Endothelial cell of umbilical vein (primary cell): ENCODE results near the gene PODXL2. TPM values are rescaled to one million over a fixed set of nuclear protein-coding genes. Genes with fewer than 3 reads are reported as not detected.

Experiments used
- BruUV-seq: library from RNA; stranded (reverse); fragments of 400-500 nt; replicated peaks from 2 replicates; lab custom pipeline; 2021; lab: Mats Ljungman, UMichigan
- CTCF ChIA-PET: fragments of 300-600, 350-600 bp; sonication (Branson Sonifier 250); formaldehyde crosslinking; loops from one replicate; lab custom pipeline; 2021; ENCODE audit warnings: antibody characterized with exemption, inconsistent platforms; lab: Charles Lee
- POLR2A ChIA-PET: fragments of 300-600, 350-600 bp; sonication (Branson Sonifier 250); formaldehyde crosslinking; loops from one replicate; lab custom pipeline; 2021; ENCODE audit warnings: antibody characterized with exemption, inconsistent platforms; lab: Charles Lee
- DNase-seq: peaks from one replicate; pipeline ENCODE4 v3.0.0-alpha.2; 2011; ENCODE audit warnings: low read depth, low spot score
- FAIRE-seq: peaks from 2 replicates; lab custom pipeline; 2011; peaks lifted over from hg19 to GRCh38; lab: Jason Lieb, UNC
- H2AFZ ChIP-seq: 2 replicates; pipeline ENCODE4 v1.6.0; 2012; ENCODE audit warnings: low read depth, low read length, control low read depth, inconsistent platforms
- H3K27ac ChIP-seq: 2 replicates; pipeline ENCODE4 v1.5.1; 2011; ENCODE audit warnings: low read depth, mild to moderate bottlenecking, control low read depth, low read length, moderate library complexity; ENCODE audit not compliant: insufficient read depth
- H3K27me3 ChIP-seq, 2 experiments: 2 replicates each; pipeline versions ENCODE4 v1.6.0 to v1.6.1; 2011; ENCODE audit warnings: low read length in 2 of 2, mixed read lengths in 1 of 2; ENCODE audit not compliant: control insufficient read depth in 2 of 2, insufficient read depth in 2 of 2
- H3K36me3 ChIP-seq, 2 experiments: 2 replicates in 1 of 2; 3 replicates in 1 of 2; pipeline ENCODE4 v1.5.1; 2011; ENCODE audit warnings: low read length in 2 of 2, mild to moderate bottlenecking in 1 of 2, moderate library complexity in 1 of 2; ENCODE audit not compliant: control insufficient read depth in 2 of 2, insufficient read depth in 2 of 2; ENCODE audit errors: extremely low read depth in 1 of 2
- H3K4me1 ChIP-seq: 3 replicates; pipeline ENCODE4 v1.5.1; 2011; ENCODE audit warnings: mild to moderate bottlenecking, low read length; ENCODE audit not compliant: control insufficient read depth, insufficient read depth; ENCODE audit errors: extremely low read depth
- H3K4me2 ChIP-seq: 2 replicates; pipeline ENCODE4 v1.6.1; 2011; ENCODE audit warnings: low read length, control low read depth, mixed read lengths; ENCODE audit not compliant: insufficient read depth
- H3K4me3 ChIP-seq, 3 experiments: fragments of 200-600 bp in 1 of 3; sonication (generic), shearing (Covaris generic) in 1 of 3; replicated peaks in 1 of 3; 2 replicates each; pipeline ENCODE4 v1.5.1; 2011 to 2016; ENCODE audit warnings: control low read depth in 3 of 3, low read length in 3 of 3, mild to moderate bottlenecking in 2 of 3, inconsistent platforms in 1 of 3, low read depth in 1 of 3, moderate library complexity in 1 of 3; ENCODE audit not compliant: insufficient read depth in 1 of 3
- H3K79me2 ChIP-seq: 2 replicates; pipeline ENCODE4 v1.6.0; 2012; ENCODE audit warnings: low read length, inconsistent platforms; ENCODE audit not compliant: control insufficient read depth, insufficient read depth
- H3K9ac ChIP-seq: replicated peaks from 2 replicates; pipeline ENCODE3; 2011; ENCODE audit warnings: low read length, control low read depth; ENCODE audit not compliant: insufficient read depth; ENCODE audit errors: extremely low read depth
- H3K9me1 ChIP-seq: replicated peaks from 3 replicates; pipeline ENCODE4 v1.6.0; 2011; ENCODE audit warnings: mild to moderate bottlenecking, low read length; ENCODE audit not compliant: control insufficient read depth, insufficient read depth; ENCODE audit errors: extremely low read depth
- H3K9me3 ChIP-seq: replicated peaks from 2 replicates; pipeline ENCODE4 v1.5.1; 2012; ENCODE audit warnings: low read length, inconsistent platforms; ENCODE audit not compliant: control insufficient read depth, insufficient read depth
- H4K20me1 ChIP-seq: replicated peaks from 2 replicates; pipeline ENCODE3; 2011; ENCODE audit warnings: mild to moderate bottlenecking, low read length; ENCODE audit not compliant: control insufficient read depth, insufficient read depth; ENCODE audit errors: extremely low read depth
- CTCF ChIP-seq, 2 donors: IDR thresholded peaks; 1 replicate in 1 of 2; 2 replicates in 1 of 2; pipeline ENCODE4 v1.5.1; 2011; ENCODE audit warnings: low read length in 2 of 2, mild to moderate bottlenecking in 2 of 2, moderate library complexity in 2 of 2, control low read depth in 1 of 2, inconsistent platforms in 1 of 2, low read depth in 1 of 2; ENCODE audit not compliant: insufficient read depth in 1 of 2; ENCODE audit errors: extremely low read depth in 1 of 2
- EZH2 ChIP-seq: IDR thresholded peaks from 2 replicates; pipeline ENCODE4 v1.6.1; 2012; ENCODE audit warnings: borderline replicate concordance, low read depth, mild to moderate bottlenecking, moderate library complexity, low read length, inconsistent platforms; ENCODE audit not compliant: severe bottlenecking
- FOS ChIP-seq: IDR thresholded peaks from 2 replicates; pipeline ENCODE4 v1.6.1; 2011; ENCODE audit warnings: mild to moderate bottlenecking, low read length, moderate library complexity, borderline replicate concordance; ENCODE audit not compliant: insufficient read depth
- GATA2 ChIP-seq: IDR thresholded peaks from 2 replicates; pipeline ENCODE4 v1.7.0; 2011; ENCODE audit warnings: low read depth, mild to moderate bottlenecking, moderate library complexity, mixed read lengths, low read length; ENCODE audit not compliant: insufficient read length, insufficient read depth
- JUN ChIP-seq: IDR thresholded peaks from 2 replicates; pipeline ENCODE4 v1.6.1; 2011; ENCODE audit warnings: borderline replicate concordance, low read depth; ENCODE audit not compliant: insufficient read length, insufficient read depth
- MYC ChIP-seq: IDR thresholded peaks from one replicate; pipeline ENCODE4 v1.6.1; 2011; ENCODE audit warnings: mild to moderate bottlenecking, low read depth, low read length
- POLR2A ChIP-seq: IDR thresholded peaks from 2 replicates; pipeline ENCODE4 v1.6.1; 2012; ENCODE audit warnings: low read depth, mild to moderate bottlenecking, control low read depth, low read length
- POLR2AphosphoS5 ChIP-seq: IDR thresholded peaks from 2 replicates; pipeline ENCODE4 v1.6.1; 2012; ENCODE audit warnings: low read depth, mild to moderate bottlenecking, control low read depth, low read length, moderate library complexity; ENCODE audit not compliant: insufficient read depth
- dilution Hi-C: fragments of 300-500 bp; cut with MboI; formaldehyde crosslinking; loops from one replicate; pipeline ENCODE4 v1.15.0; 2019; ENCODE audit warnings: low sequenced_read_pairs; ENCODE audit not compliant: extremely low pct_ligation_motif_present
- intact Hi-C: fragments of 100-400 bp; cut with micrococcal nuclease; formaldehyde crosslinking; loops from one replicate; pipeline ENCODE4 v1.10.0; 2022
- polyA plus RNA-seq, 4 experiments: library from polyadenylated mRNA; depleted of rRNA in 3 of 4; stranded (reverse) in 3 of 4; unstranded in 1 of 4; fragments of >200 nt; gene quantifications; 2 replicates each; pipeline versions ENCODE4 v1.2.1 to v1.2.3, GENCODE V29; 2011 to 2012; ENCODE audit warnings: missing spikeins in 1 of 4
- total RNA-seq: library from RNA; stranded (reverse); gene quantifications from 2 replicates; pipeline ENCODE4 v1.2.3, GENCODE V29; 2021
- TF ChIP-seq, protein P1 (sequence below): IDR thresholded peaks from 2 replicates; pipeline ENCODE4 v1.6.1; 2011; ENCODE audit not compliant: insufficient read depth, insufficient read length

The PODXL2 gene
- total and polyA plus RNA-seq, 2 donors (not counting 3 experiments of a cell fraction or from before 2014, with no cell fraction given): 5.5 to 6.5 TPM

- H4K20me1 ChIP-seq: no peaks in the 10 kb centered on the region
- dilution Hi-C loops (no loop called here), intact Hi-C loops (loop anchor here (1.0 to 10.0 kb wide), 2 partner anchors 139 to 283 kb away; no protein-coding TSS in a partner anchor)
- H3K4me3 ChIP-seq: no peak overlapping the region
- H2AFZ ChIP-seq: no peak overlapping the region
- no peaks in the 10 kb centered on the region for H3K9me3 ChIP-seq
- POLR2A ChIA-PET: no interaction called here
- FAIRE-seq (no peak), DNase-seq (no peak)
- no peaks in the 10 kb centered on the region for H3K79me2 ChIP-seq
- no peak overlapping the region for H3K4me2 ChIP-seq
- H3K4me1 ChIP-seq: peaks cover 7% of the 10 kb centered on the region
- H3K9me1 ChIP-seq: no peaks in the 10 kb centered on the region
- BruUV-seq: no TSS peak
- H3K27me3 ChIP-seq: no peaks in the 10 kb centered on the region
- peaks cover 2 to 3% of the 10 kb centered on the region in 2 experiments for H3K36me3 ChIP-seq
- no peak overlapping the region for H3K27ac ChIP-seq
- CTCF ChIA-PET: interaction anchor here (1.1 to 1.8 kb wide), 3 partner anchors 9 to 268 kb away, joined by 3 to 33 read pairs (median 10); no protein-coding TSS in a partner anchor
- no peak overlapping the region for H3K9ac ChIP-seq
- TF ChIP-seq JUN (no peak), MYC (no peak), CTCF (IDR thresholded peaks at IDR 0.05; ENCODE audit: extremely low read depth in 1 of 2, insufficient read depth in 1 of 2, low read depth in 1 of 2, low read length in 2 of 2) (no peak), GATA2 (no peak), POLR2A (no peak), POLR2AphosphoS5 (no peak), FOS (no peak), EZH2 (no peak)
- TF ChIP-seq, protein P1, sequence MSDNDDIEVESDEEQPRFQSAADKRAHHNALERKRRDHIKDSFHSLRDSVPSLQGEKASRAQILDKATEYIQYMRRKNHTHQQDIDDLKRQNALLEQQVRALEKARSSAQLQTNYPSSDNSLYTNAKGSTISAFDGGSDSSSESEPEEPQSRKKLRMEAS: no peak
Measured at GRCh38 chr3:127691974-127692373, 63.0 kb downstream of the PODXL2 start.
